H9 (cell line): ENCODE results near the gene ARID2. TPM values are rescaled to one million over a fixed set of nuclear protein-coding genes. Genes with fewer than 3 reads are reported as not detected.

Experiments
- DNase-seq: peaks from one replicate; pipeline ENCODE4 v3.0.0-alpha.2; 2017
- H2AFZ ChIP-seq: one replicate; pipeline ENCODE4 v1.6.1; 2013; ENCODE audit warnings: mild to moderate bottlenecking, low read length, control low read depth, moderate library complexity
- H2AK5ac ChIP-seq: 2 replicates; pipeline ENCODE4 v1.6.1; 2013; ENCODE audit warnings: low read length, control low read depth, mixed read lengths; ENCODE audit not compliant: insufficient read length
- H2BK120ac ChIP-seq: one replicate; pipeline ENCODE4 v1.6.1; 2013; ENCODE audit warnings: low read depth, mild to moderate bottlenecking, low read length, control low read depth, inconsistent platforms; ENCODE audit not compliant: poor library complexity, severe bottlenecking
- H2BK12ac ChIP-seq: 2 replicates; pipeline ENCODE4 v1.6.1; 2013; ENCODE audit warnings: low read length, control low read depth, mixed read lengths, low read depth; ENCODE audit not compliant: insufficient read length
- H2BK15ac ChIP-seq: 2 replicates; pipeline ENCODE4 v1.6.1; 2013; ENCODE audit warnings: low read depth, low read length, control low read depth
- H2BK20ac ChIP-seq: one replicate; pipeline ENCODE4 v1.6.1; 2013; ENCODE audit warnings: low read depth, mild to moderate bottlenecking, low read length, control low read depth, inconsistent platforms; ENCODE audit not compliant: poor library complexity, severe bottlenecking
- H2BK5ac ChIP-seq: 2 replicates; pipeline ENCODE4 v1.6.1; 2013; ENCODE audit warnings: low read length, control low read depth, mixed read lengths; ENCODE audit not compliant: insufficient read length
- H3K14ac ChIP-seq: 2 replicates; pipeline ENCODE4 v1.6.1; 2013; ENCODE audit warnings: low read length, control low read depth; ENCODE audit not compliant: insufficient read depth
- H3K18ac ChIP-seq: 2 replicates; pipeline ENCODE4 v1.6.1; 2013; ENCODE audit warnings: low read depth, mild to moderate bottlenecking, mixed read lengths, low read length, control low read depth; ENCODE audit not compliant: insufficient read length
- H3K23ac ChIP-seq: 2 replicates; pipeline ENCODE4 v1.6.1; 2013; ENCODE audit warnings: low read length, control low read depth, mixed read lengths, low read depth; ENCODE audit not compliant: insufficient read length
- H3K23me2 ChIP-seq: 2 replicates; pipeline ENCODE4 v1.6.1; 2013; ENCODE audit warnings: low read depth, mild to moderate bottlenecking, mixed read lengths, low read length, control low read depth; ENCODE audit not compliant: insufficient read length, poor library complexity, severe bottlenecking
- H3K27ac ChIP-seq: 2 replicates; pipeline ENCODE4 v1.5.1; 2013; ENCODE audit warnings: low read length, control low read depth, mixed read lengths, low read depth; ENCODE audit not compliant: insufficient read length
- H3K27me3 ChIP-seq: 2 replicates; pipeline ENCODE4 v1.6.1; 2013; ENCODE audit warnings: low read length, control low read depth, inconsistent platforms; ENCODE audit not compliant: insufficient read depth
- H3K4ac ChIP-seq: 2 replicates; pipeline ENCODE4 v1.6.1; 2013; ENCODE audit warnings: low read depth, mild to moderate bottlenecking, control low read depth, inconsistent platforms, low read length, moderate library complexity
- H3K4me1 ChIP-seq: 2 replicates; pipeline ENCODE4 v1.6.1; 2013; ENCODE audit warnings: low read length, control low read depth, inconsistent platforms; ENCODE audit not compliant: insufficient read depth
- H3K4me2 ChIP-seq: 2 replicates; pipeline ENCODE4 v1.6.1; 2013; ENCODE audit warnings: low read length, control low read depth, mixed read lengths; ENCODE audit not compliant: insufficient read length, insufficient read depth
- H3K56ac ChIP-seq: 2 replicates; pipeline ENCODE4 v1.6.1; 2013; ENCODE audit warnings: low read depth, mild to moderate bottlenecking, mixed read lengths, low read length, control low read depth; ENCODE audit not compliant: insufficient read length
- H3K79me1 ChIP-seq: 2 replicates; pipeline ENCODE4 v1.6.1; 2013; ENCODE audit warnings: low read depth, mild to moderate bottlenecking, moderate library complexity, low read length, control low read depth, inconsistent platforms; ENCODE audit not compliant: insufficient read depth, poor library complexity, severe bottlenecking
- H3K79me2 ChIP-seq: 2 replicates; pipeline ENCODE4 v1.6.1; 2013; ENCODE audit warnings: low read length, control low read depth, inconsistent platforms; ENCODE audit not compliant: insufficient read depth
- H3K9ac ChIP-seq: 2 replicates; pipeline ENCODE4 v1.6.1; 2013; ENCODE audit warnings: low read length, control low read depth, mixed read lengths; ENCODE audit not compliant: insufficient read length; ENCODE audit errors: extremely low read depth
- H3K9me3 ChIP-seq: one replicate; pipeline ENCODE4 v1.6.1; 2013; ENCODE audit warnings: low read depth, low read length, inconsistent platforms; ENCODE audit not compliant: control insufficient read depth
- H3T11ph ChIP-seq: one replicate; pipeline ENCODE4 v1.6.1; 2013; ENCODE audit warnings: mild to moderate bottlenecking, low read length, control low read depth, inconsistent platforms
- H4K20me1 ChIP-seq: one replicate; pipeline ENCODE4 v1.6.1; 2013; ENCODE audit not compliant: control insufficient read depth, insufficient read length, insufficient read depth
- H4K5ac ChIP-seq: 2 replicates; pipeline ENCODE4 v1.6.1; 2013; ENCODE audit warnings: low read depth, mild to moderate bottlenecking, mixed read lengths, low read length, control low read depth; ENCODE audit not compliant: insufficient read length
- H4K8ac ChIP-seq: replicated peaks from 2 replicates; pipeline ENCODE4 v1.6.1; 2013; ENCODE audit warnings: low read length, control low read depth, mixed read lengths, low read depth; ENCODE audit not compliant: insufficient read length
- H4K91ac ChIP-seq: 2 replicates; pipeline ENCODE4 v1.6.1; 2013; ENCODE audit warnings: low read depth, mild to moderate bottlenecking, moderate library complexity, mixed read lengths, low read length, control low read depth; ENCODE audit not compliant: insufficient read length
- H3K27ac Mint-ChIP-seq, 3 experiments: 2 replicates in 2 of 3; 3 replicates in 1 of 3; pipeline ENCODE4 v1.8.0; 2020 to 2021; ENCODE audit warnings: mixed read lengths in 3 of 3, mild to moderate bottlenecking in 1 of 3, moderate library complexity in 1 of 3
- H3K27me3 Mint-ChIP-seq: 2 replicates; pipeline ENCODE4 v1.8.0; 2021; ENCODE audit warnings: low read depth, mild to moderate bottlenecking, moderate library complexity, mixed read lengths
- H3K36me3 Mint-ChIP-seq, 3 experiments: 2 replicates in 2 of 3; 3 replicates in 1 of 3; pipeline ENCODE4 v1.8.0; 2020 to 2021; ENCODE audit warnings: low read depth in 3 of 3, mixed read lengths in 3 of 3; ENCODE audit not compliant: insufficient read depth in 1 of 3
- H3K4me1 Mint-ChIP-seq, 2 experiments: 2 replicates each; pipeline ENCODE4 v1.8.0; 2020; ENCODE audit warnings: mixed read lengths in 2 of 2
- H3K4me3 Mint-ChIP-seq, 2 experiments: 2 replicates in 1 of 2; 3 replicates in 1 of 2; pipeline ENCODE4 v1.8.0; 2020 to 2021; ENCODE audit warnings: mild to moderate bottlenecking in 2 of 2, mixed read lengths in 2 of 2, moderate library complexity in 1 of 2
- H3K9me3 Mint-ChIP-seq, 2 experiments: 2 replicates in 1 of 2; 3 replicates in 1 of 2; pipeline ENCODE4 v1.8.0; 2020; ENCODE audit warnings: mild to moderate bottlenecking in 2 of 2, mixed read lengths in 2 of 2, moderate library complexity in 1 of 2
- CTCF ChIP-seq: fragments of 200-600 bp; sonication (generic); conservative IDR thresholded peaks from 3 replicates; pipeline ENCODE4 v1.8.0; 2021; ENCODE audit warnings: antibody characterized with exemption, mild to moderate bottlenecking
- WGBS: extraction: QIAGEN DNeasy Blood & Tissue Kit; methylation state at CpG from one replicate; pipeline ENCODE4 v1.1.7; 2013; ENCODE audit warnings: missing lambda C conversion rate, low lambda C conversion rate, mixed read lengths; ENCODE audit not compliant: insufficient read length; ENCODE audit errors: extremely low coverage; 5-methylcytosine and 5-hydroxymethylcytosine counted together
- total RNA-seq: library from RNA; stranded (reverse); gene quantifications from 2 replicates; pipeline ENCODE4 v1.2.1, GENCODE V29; 2021

The ARID2 gene
- total RNA-seq, 1 experiment from 2014 or later, result 63.8 TPM

GRCh38 chr12:45704968-45705367 lies 24.5 kb upstream of the ARID2 start:
- no peaks in the 10 kb centered on the region for H4K20me1 ChIP-seq
- H4K91ac ChIP-seq, result no peak overlapping the region
- no peaks in the 10 kb centered on the region for H3K36me3 Mint-ChIP-seq
- no peak overlapping the region for H2BK5ac ChIP-seq
- H2AFZ ChIP-seq, result no peak overlapping the region
- no peak overlapping the region for H3K4me3 Mint-ChIP-seq
- no peak overlapping the region for H2BK120ac ChIP-seq
- H2BK15ac ChIP-seq, result no peak overlapping the region
- H3K4me1 ChIP-seq, result no peaks in the 10 kb centered on the region
- H2AK5ac ChIP-seq, result no peak overlapping the region
- H3K27ac ChIP-seq, result no peak overlapping the region
- H3K14ac ChIP-seq, result no peak overlapping the region
- no peak overlapping the region for H2BK20ac ChIP-seq
- no peak overlapping the region for H3K27ac Mint-ChIP-seq
- no peaks in the 10 kb centered on the region for H3K27me3 ChIP-seq
- H3K9me3 Mint-ChIP-seq, result peaks cover 0 to 3% of the 10 kb centered on the region in 2 experiments; a peak in 2 of 5 replicates
- H3K4me2 ChIP-seq, result no peak overlapping the region
- H3K23me2 ChIP-seq, result no peaks in the 10 kb centered on the region
- H2BK12ac ChIP-seq, result no peak overlapping the region
- H3T11ph ChIP-seq, result no peak overlapping the region
- H3K79me2 ChIP-seq, result no peaks in the 10 kb centered on the region
- 0 out of 3 replicates have a peak, but pooled peaks have one; percentile 10 for TF ChIP-seq CTCF
- H3K23ac ChIP-seq, result no peak overlapping the region
- no peak for DNase-seq
- H3K27me3 Mint-ChIP-seq, result no peaks in the 10 kb centered on the region; the same call in 1 of the 2 replicates
- H3K9ac ChIP-seq, result no peak overlapping the region
- no CpG with 5 or more reads among the region's 2 CpGs for WGBS
- no peak overlapping the region for H3K56ac ChIP-seq
- no peaks in the 10 kb centered on the region for H3K79me1 ChIP-seq
- H3K18ac ChIP-seq, result no peak overlapping the region
- H4K5ac ChIP-seq, result no peak overlapping the region
- no peaks in the 10 kb centered on the region for H3K9me3 ChIP-seq
- H3K4ac ChIP-seq, result no peak overlapping the region
- H4K8ac ChIP-seq, result no peak overlapping the region
- peaks cover 14 to 21% of the 10 kb centered on the region in 2 experiments for H3K4me1 Mint-ChIP-seq
